Nephron (organoid): ENCODE measurements around the gene LSP1.

Experiments used
- H3K27ac Mint-ChIP-seq, 3 experiments: 2 replicates each; pipeline ENCODE4 v1.8.0; 2020; ENCODE audit warnings: mixed read lengths in 3 of 3, mild to moderate bottlenecking in 2 of 3, moderate library complexity in 1 of 3
- H3K27me3 Mint-ChIP-seq: 2 replicates; pipeline ENCODE4 v1.8.0; 2021; ENCODE audit warnings: low read depth, mild to moderate bottlenecking, moderate library complexity, mixed read lengths
- H3K36me3 Mint-ChIP-seq: 2 replicates; pipeline ENCODE4 v1.8.0; 2020; ENCODE audit warnings: low read depth, mixed read lengths
- H3K4me1 Mint-ChIP-seq: 2 replicates; pipeline ENCODE4 v1.8.0; 2020; ENCODE audit warnings: mixed read lengths
- H3K4me3 Mint-ChIP-seq, 3 experiments: 2 replicates each; pipeline ENCODE4 v1.8.0; 2020; ENCODE audit warnings: mild to moderate bottlenecking in 3 of 3, mixed read lengths in 3 of 3, moderate library complexity in 2 of 3
- H3K9me3 Mint-ChIP-seq: 2 replicates; pipeline ENCODE4 v1.8.0; 2020; ENCODE audit warnings: mixed read lengths
- TF ChIP-seq, protein P1 (sequence below), 3 experiments: fragments of 200-600 bp; sonication (generic); IDR thresholded peaks; one replicate each; pipeline ENCODE4 v1.5.0; 2021; ENCODE audit warnings: antibody characterized with exemption in 3 of 3; ENCODE audit not compliant: unreplicated experiment in 3 of 3

The LSP1 gene

DNA sequence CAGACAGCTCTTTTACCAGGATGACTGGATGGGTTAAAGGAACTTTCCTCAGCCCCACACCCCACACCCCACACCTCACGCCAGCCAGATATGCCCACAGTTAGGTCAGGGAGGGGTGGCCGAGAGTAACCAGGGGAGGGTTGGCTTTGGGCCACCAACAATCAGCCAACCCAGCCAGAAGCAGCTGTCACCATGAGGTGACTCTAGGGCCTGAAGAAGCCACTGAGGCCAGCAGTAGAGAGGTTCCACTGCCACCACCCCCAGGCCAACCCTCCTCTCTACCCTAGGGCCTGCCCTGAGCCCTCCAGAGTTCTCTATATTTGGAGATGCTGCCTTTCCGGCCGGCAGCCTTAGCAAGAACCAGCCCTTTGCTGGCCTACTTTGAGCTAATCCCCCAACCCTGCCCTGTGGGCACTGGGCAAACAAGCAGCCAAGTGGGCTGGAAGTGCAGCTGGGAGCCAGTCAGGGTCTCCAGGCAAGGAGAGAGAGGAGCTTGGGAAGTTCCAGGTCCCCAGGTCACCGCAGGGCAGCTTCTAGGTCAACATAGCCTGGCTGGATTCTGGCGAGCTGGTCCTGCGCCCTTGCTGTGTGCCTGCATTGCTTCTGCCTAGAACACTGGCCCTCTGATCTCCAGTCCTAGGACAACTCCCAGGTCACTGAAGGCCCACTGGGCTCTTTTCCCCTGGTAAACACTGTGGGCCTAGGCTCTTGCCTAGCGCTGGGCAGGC lies 30.1 kb upstream of the LSP1 start:
- Mint-ChIP-seq H3K4me3 (no peak overlapping the region), H3K27me3 (peaks cover 3% of the 10 kb centered on the region), H3K27ac (no peak overlapping the region), H3K36me3 (no peaks in the 10 kb centered on the region), H3K4me1 (peaks cover 18% of the 10 kb centered on the region), H3K9me3 (peaks cover 12% of the 10 kb centered on the region)
- TF ChIP-seq, protein P1, sequence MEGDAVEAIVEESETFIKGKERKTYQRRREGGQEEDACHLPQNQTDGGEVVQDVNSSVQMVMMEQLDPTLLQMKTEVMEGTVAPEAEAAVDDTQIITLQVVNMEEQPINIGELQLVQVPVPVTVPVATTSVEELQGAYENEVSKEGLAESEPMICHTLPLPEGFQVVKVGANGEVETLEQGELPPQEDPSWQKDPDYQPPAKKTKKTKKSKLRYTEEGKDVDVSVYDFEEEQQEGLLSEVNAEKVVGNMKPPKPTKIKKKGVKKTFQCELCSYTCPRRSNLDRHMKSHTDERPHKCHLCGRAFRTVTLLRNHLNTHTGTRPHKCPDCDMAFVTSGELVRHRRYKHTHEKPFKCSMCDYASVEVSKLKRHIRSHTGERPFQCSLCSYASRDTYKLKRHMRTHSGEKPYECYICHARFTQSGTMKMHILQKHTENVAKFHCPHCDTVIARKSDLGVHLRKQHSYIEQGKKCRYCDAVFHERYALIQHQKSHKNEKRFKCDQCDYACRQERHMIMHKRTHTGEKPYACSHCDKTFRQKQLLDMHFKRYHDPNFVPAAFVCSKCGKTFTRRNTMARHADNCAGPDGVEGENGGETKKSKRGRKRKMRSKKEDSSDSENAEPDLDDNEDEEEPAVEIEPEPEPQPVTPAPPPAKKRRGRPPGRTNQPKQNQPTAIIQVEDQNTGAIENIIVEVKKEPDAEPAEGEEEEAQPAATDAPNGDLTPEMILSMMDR (IDR thresholded peaks at IDR 0.05; ENCODE audit: unreplicated experiment in 3 of 3), result no peak

GRCh38 chr11:1823376-1824220 lies 29.3 kb upstream of the LSP1 start:
- TF ChIP-seq, protein P1 (IDR thresholded peaks at IDR 0.05; ENCODE audit: unreplicated experiment in 3 of 3), result no peak

DNA sequence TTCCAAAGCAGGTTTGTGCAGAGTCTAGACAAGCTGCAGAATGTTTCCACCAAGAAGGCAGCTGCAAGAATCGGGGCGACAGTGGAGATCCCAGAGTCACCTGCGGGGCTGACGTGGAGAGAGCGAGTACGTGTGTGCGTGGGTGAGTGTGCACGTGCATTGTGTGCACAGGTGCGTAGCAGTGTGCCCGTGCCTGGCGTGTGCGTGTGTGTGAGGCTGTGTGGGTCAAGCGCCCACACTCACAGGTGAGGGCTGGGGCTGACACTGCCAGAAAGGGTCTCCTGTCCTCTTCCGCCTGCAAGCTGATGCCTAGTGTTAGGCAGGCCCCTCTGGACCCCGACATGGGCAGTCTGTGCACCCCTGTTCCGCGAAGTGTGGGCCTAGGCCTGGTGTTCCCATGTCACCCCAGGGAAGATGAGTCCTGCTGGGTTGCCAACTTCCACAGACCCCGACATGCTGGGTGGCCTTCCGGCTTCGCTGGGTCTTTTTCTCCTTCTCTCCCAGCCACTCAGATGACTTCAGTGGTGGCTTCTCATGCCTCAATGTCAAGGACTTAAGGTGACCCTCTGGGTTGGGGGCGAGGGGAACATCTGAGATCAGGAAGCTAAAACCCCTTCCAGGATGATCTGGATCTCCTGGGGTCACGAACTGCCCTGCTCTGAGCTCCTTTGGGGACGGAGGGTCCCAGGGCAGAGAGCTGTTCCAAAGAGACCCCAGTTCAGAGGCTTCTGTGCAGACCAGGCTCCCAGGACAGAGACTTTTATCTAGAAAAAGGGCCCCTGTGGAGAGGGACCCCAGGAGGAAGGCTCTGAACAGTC lies 28.5 kb upstream of the LSP1 start:
- no peaks in the 10 kb centered on the region for H3K36me3 Mint-ChIP-seq
- H3K4me3 Mint-ChIP-seq, result no peak overlapping the region
- TF ChIP-seq, protein P1 (IDR thresholded peaks at IDR 0.05; ENCODE audit: unreplicated experiment in 3 of 3), result no peak
- peaks cover 27% of the 10 kb centered on the region for H3K4me1 Mint-ChIP-seq
- no peak overlapping the region for H3K27ac Mint-ChIP-seq
- peaks cover 3% of the 10 kb centered on the region for H3K27me3 Mint-ChIP-seq
- H3K9me3 Mint-ChIP-seq, result peaks cover 10% of the 10 kb centered on the region

More at GRCh38 chr11:1823376-1824220, 29.3 kb upstream of the LSP1 start:
- Mint-ChIP-seq H3K27me3 (peaks cover 3% of the 10 kb centered on the region), H3K9me3 (peaks cover 12% of the 10 kb centered on the region), H3K27ac (no peak overlapping the region), H3K4me3 (no peak overlapping the region), H3K4me1 (peaks cover 20% of the 10 kb centered on the region), H3K36me3 (no peaks in the 10 kb centered on the region)

- H3K9me3 Mint-ChIP-seq, result peaks cover 7% of the 10 kb centered on the region
- TF ChIP-seq, protein P1 (IDR thresholded peaks at IDR 0.05; ENCODE audit: unreplicated experiment in 3 of 3), result peak; percentile 54 to 73 (median 62)
- H3K27me3 Mint-ChIP-seq, result peaks cover 3% of the 10 kb centered on the region
- no peaks in the 10 kb centered on the region for H3K36me3 Mint-ChIP-seq
- H3K27ac Mint-ChIP-seq, result no peak overlapping the region
- H3K4me1 Mint-ChIP-seq, result peaks cover 23% of the 10 kb centered on the region
- no peak overlapping the region for H3K4me3 Mint-ChIP-seq
Observed at GRCh38 chr11:1825039-1825740, 27.7 kb upstream of the LSP1 start.

DNA sequence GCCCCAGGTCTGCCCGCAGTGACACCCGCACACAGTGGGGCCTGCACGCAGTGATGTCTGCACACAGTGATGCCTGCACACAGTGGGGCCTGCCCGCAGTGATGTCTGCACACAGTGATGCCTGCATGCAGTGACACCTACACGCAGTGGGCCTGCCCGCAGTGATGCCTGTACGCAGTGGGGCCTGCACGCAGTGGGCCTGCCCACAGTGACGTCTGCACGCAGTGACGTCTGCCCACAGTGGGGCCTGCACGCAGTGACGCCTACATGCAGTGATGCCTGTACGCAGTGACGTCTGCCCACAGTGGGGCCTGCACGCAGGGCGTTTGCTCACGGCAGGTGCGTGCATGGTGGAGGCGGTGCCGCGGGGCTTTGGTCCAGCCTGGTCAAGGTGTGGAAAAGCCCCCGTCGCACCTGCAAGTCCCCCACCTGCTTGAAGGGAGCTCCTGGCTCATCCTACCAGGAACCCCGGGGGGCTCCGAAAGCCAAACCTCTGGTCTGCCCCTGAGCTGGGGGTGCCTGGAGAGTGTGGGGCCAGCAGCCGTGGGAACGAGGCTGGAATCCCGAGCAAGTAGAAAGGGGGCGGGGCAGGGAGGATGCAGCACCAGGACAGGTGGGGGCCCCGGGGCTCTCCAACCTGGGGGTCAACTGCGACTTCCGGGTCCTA lies 27.0 kb upstream of the LSP1 start:
- Mint-ChIP-seq H3K27ac (peak overlapping the region in 1 of 3 experiments; percentile 72), H3K9me3 (peaks cover 4% of the 10 kb centered on the region), H3K36me3 (no peaks in the 10 kb centered on the region), H3K27me3 (peaks cover 3% of the 10 kb centered on the region), H3K4me1 (peaks cover 25% of the 10 kb centered on the region), H3K4me3 (no peak overlapping the region)
- TF ChIP-seq, protein P1 (IDR thresholded peaks at IDR 0.05; ENCODE audit: unreplicated experiment in 3 of 3), result no peak
